GM23248 (cell line): ENCODE data around the gene CNST.

ENCODE experiments used
- EZH2 ChIP-seq: fragments of 200-600 bp; sonication (generic); IDR thresholded peaks from 2 replicates; pipeline ENCODE4 v1.6.1; 2018; ENCODE audit warnings: antibody characterized with exemption, mild to moderate bottlenecking; ENCODE audit not compliant: insufficient read depth, poor library complexity, severe bottlenecking
- EZH2phosphoT487 ChIP-seq: fragments of 200-600 bp; sonication (generic); IDR thresholded peaks from 2 replicates; pipeline ENCODE4 v1.6.1; 2018; ENCODE audit warnings: antibody characterized with exemption, moderate library complexity, mild to moderate bottlenecking, low read depth; ENCODE audit not compliant: insufficient read depth

DNA sequence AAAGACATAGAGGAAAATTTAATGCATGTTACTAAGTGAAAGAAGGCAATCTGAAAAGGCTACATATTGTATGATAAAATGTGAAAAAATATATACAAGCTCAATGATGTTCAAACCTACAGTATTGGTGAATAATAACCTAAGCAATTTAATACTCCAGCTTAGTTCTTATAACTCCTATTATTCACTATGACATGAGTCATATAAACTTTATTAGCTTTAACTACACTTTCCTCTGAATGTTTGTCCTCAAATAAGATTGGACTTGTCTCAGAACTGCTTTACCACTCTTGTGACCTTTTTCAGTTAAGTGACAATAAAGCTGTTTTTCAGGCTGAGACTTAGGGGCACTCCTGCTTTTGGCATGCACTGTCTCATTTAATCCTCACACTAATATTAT is 50.9 kb downstream of the CNST start:
- TF ChIP-seq EZH2 (no peak), EZH2phosphoT487 (no peak)
